DLD1 (cell line): ENCODE measurements around the gene FAM83E.
"Not testable (repeated sequence)": the region's sequence is repeated elsewhere in the genome, so short reads cannot be mapped to it uniquely, and the experiment has no call there.

Experiments
- in situ Hi-C: cut with HindIII; loops from 2 replicates; pipeline ENCODE4 v1.10.0; 2017; ENCODE audit warnings: low sequenced_read_pairs

Gene FAM83E

GRCh38 chr19:48642862-48643261, 28.0 kb upstream of the FAM83E start:
- in situ Hi-C loops: no loop called here

- in situ Hi-C loops: no loop called here
Observed at GRCh38 chr19:48641850-48642249, 27.0 kb upstream of the FAM83E start.

- in situ Hi-C loops: no loop called here
Observed at GRCh38 chr19:48639483-48640375, 24.9 kb upstream of the FAM83E start.

GRCh38 chr19:48638831-48639381, 24.0 kb upstream of the FAM83E start:
- in situ Hi-C loops: no loop called here

GRCh38 chr19:48637948-48638830, 23.3 kb upstream of the FAM83E start:
- in situ Hi-C loops: no loop called here

- in situ Hi-C loops: no loop called here
Observed at GRCh38 chr19:48637449-48637947, 22.6 kb upstream of the FAM83E start.

GRCh38 chr19:48636859-48637448, 22.1 kb upstream of the FAM83E start, which contains the start of gene DBP:
DBP (minus strand) TSS chr19:48637379; CDS start chr19:48636994, 385 bp downstream.
- in situ Hi-C loops: no loop called here

- in situ Hi-C loops: no loop called here
Observed at GRCh38 chr19:48635966-48636858, 21.3 kb upstream of the FAM83E start.

GRCh38 chr19:48635263-48635965, 20.5 kb upstream of the FAM83E start:
- in situ Hi-C loops: no loop called here

GRCh38 chr19:48634424-48635262, 19.8 kb upstream of the FAM83E start:
- in situ Hi-C loops: no loop called here

- in situ Hi-C loops: no loop called here
Observed at GRCh38 chr19:48634036-48634342, 19.1 kb upstream of the FAM83E start.

GRCh38 chr19:48633148-48634035, 18.5 kb upstream of the FAM83E start:
- in situ Hi-C loops: no loop called here

GRCh38 chr19:48632692-48633147, 17.8 kb upstream of the FAM83E start:
- in situ Hi-C loops: no loop called here

GRCh38 chr19:48632286-48632685, 17.4 kb upstream of the FAM83E start:
- in situ Hi-C loops: not testable (repeated sequence)

- in situ Hi-C loops: no loop called here
Observed at GRCh38 chr19:48631225-48631624, 16.3 kb upstream of the FAM83E start.

GRCh38 chr19:48630296-48631063, 15.6 kb upstream of the FAM83E start:
- in situ Hi-C loops: no loop called here
